OCI-LY3 (cell line): Measurements from ENCODE around the gene EEF1B2.
"Not testable (repeated sequence)": the region's sequence is repeated elsewhere in the genome, so short reads cannot be mapped to it uniquely, and the experiment has no call there.

ENCODE experiments used
- H2AFZ ChIP-seq: fragments of 200-600, 300-600 bp; shearing (Covaris generic); 2 replicates; pipeline ENCODE4 v1.6.0; 2014; ENCODE audit warnings: antibody characterized with exemption, low read depth, low read length
- H3K27ac ChIP-seq: fragments of 200-600, 300-600 bp; sonication (generic); 2 replicates; pipeline ENCODE4 v1.5.1; 2014; ENCODE audit warnings: mild to moderate bottlenecking, low read length, moderate library complexity, mixed read lengths
- H3K27me3 ChIP-seq: fragments of 200-600, 300-600 bp; sonication (generic); 2 replicates; pipeline ENCODE4 v1.6.1; 2014; ENCODE audit warnings: low read depth, low read length, mixed read lengths
- H3K36me3 ChIP-seq: fragments of 200-600, 300-600 bp; sonication (generic); replicated peaks from 2 replicates; pipeline ENCODE3; 2014; ENCODE audit warnings: low read depth, low read length, mixed read lengths
- H3K4me1 ChIP-seq: fragments of 300-600, 200-600 bp; sonication (generic); 2 replicates; pipeline ENCODE4 v1.6.1; 2014; ENCODE audit warnings: low read length, mixed read lengths
- H3K4me2 ChIP-seq: fragments of 200-600, 300-600 bp; sonication (generic); 2 replicates; pipeline ENCODE4 v1.6.1; 2014; ENCODE audit warnings: low read length, mixed read lengths
- H3K4me3 ChIP-seq: fragments of 300-600, 200-600 bp; sonication (generic); 2 replicates; pipeline ENCODE4 v1.5.1; 2014; ENCODE audit warnings: antibody characterized with exemption, mild to moderate bottlenecking, low read length, moderate library complexity
- H3K79me2 ChIP-seq: fragments of 300-600, 200-600 bp; shearing (Covaris generic); 2 replicates; pipeline ENCODE4 v1.6.1; 2014; ENCODE audit warnings: mild to moderate bottlenecking, low read length, mixed read lengths
- H3K9ac ChIP-seq: fragments of 300-600, 200-600 bp; shearing (Covaris generic); 2 replicates; pipeline ENCODE4 v1.6.0; 2014; ENCODE audit warnings: mild to moderate bottlenecking, low read length, moderate library complexity
- H3K9me3 ChIP-seq: fragments of 200-600, 300-600 bp; shearing (Covaris generic); 2 replicates; pipeline ENCODE4 v1.6.1; 2014; ENCODE audit warnings: low read length, mixed read lengths; ENCODE audit not compliant: insufficient read depth
- H4K20me1 ChIP-seq: fragments of 200-600, 300-600 bp; sonication (generic); 2 replicates; pipeline ENCODE4 v1.6.1; 2016; ENCODE audit warnings: low read length, mixed read lengths; ENCODE audit not compliant: insufficient read depth
- CTCF ChIP-seq: fragments of 200-600, 300-600 bp; sonication (generic); IDR thresholded peaks from 2 replicates; pipeline ENCODE4 v1.5.1; 2014; ENCODE audit warnings: antibody characterized with exemption, low read length, low read depth
- EZH2phosphoT487 ChIP-seq: fragments of 200-600 bp; shearing (Covaris generic); IDR thresholded peaks from 2 replicates; pipeline ENCODE4 v1.6.1; 2018; ENCODE audit warnings: antibody characterized with exemption, mixed run types, low read depth

The EEF1B2 gene

GRCh38 chr2:206116278-206116677, 43.4 kb upstream of the EEF1B2 start:
- H3K27ac ChIP-seq = no peak overlapping the region
- no peaks in the 10 kb centered on the region for H3K9me3 ChIP-seq
- no peak overlapping the region for H3K4me3 ChIP-seq
- H3K9ac ChIP-seq = no peak overlapping the region
- no peak overlapping the region for H3K4me2 ChIP-seq
- H3K4me1 ChIP-seq = no peaks in the 10 kb centered on the region
- H4K20me1 ChIP-seq = no peaks in the 10 kb centered on the region
- peaks cover 11% of the 10 kb centered on the region for H3K36me3 ChIP-seq
- no peaks in the 10 kb centered on the region for H3K27me3 ChIP-seq
- TF ChIP-seq EZH2phosphoT487 (no peak), CTCF (no peak)
- no peak overlapping the region for H2AFZ ChIP-seq
- no peaks in the 10 kb centered on the region for H3K79me2 ChIP-seq

GRCh38 chr2:206122569-206122968, 37.1 kb upstream of the EEF1B2 start:
- not testable (repeated sequence) for H3K27me3 ChIP-seq, H3K4me1 ChIP-seq, H3K4me2 ChIP-seq, H3K4me3 ChIP-seq, H3K79me2 ChIP-seq, H4K20me1 ChIP-seq, H2AFZ ChIP-seq, H3K9me3 ChIP-seq, H3K9ac ChIP-seq, H3K27ac ChIP-seq
- peaks cover 26% of the 10 kb centered on the region for H3K36me3 ChIP-seq

DNA sequence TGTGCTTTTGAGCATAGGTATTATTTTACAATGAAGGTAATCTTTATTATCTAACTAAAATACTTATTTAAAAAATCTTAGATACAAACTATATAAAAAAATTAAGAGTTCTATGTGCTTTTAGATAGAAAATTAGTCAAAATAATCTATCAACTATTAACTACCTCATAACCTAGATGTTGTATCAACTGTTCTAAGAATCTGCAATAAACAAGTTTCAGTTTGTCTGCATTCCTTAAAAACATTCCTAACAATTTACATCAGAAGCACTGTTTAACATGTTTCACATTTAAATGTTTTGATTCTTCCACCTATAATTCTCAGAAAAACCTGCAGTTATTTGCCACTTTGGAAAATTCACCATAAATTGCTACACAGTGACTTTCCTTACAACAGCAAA, 33.8 kb upstream of the EEF1B2 start:
- Histone ChIP-seq H3K9ac (no peak overlapping the region), H3K27ac (no peak overlapping the region), H3K4me3 (no peak overlapping the region), H3K27me3 (no peaks in the 10 kb centered on the region), H4K20me1 (no peaks in the 10 kb centered on the region), H3K79me2 (no peaks in the 10 kb centered on the region), H3K9me3 (no peaks in the 10 kb centered on the region), H3K36me3 (peaks cover 27% of the 10 kb centered on the region), H2AFZ (no peak overlapping the region), H3K4me2 (no peak overlapping the region), H3K4me1 (no peaks in the 10 kb centered on the region)
- no peak for TF ChIP-seq EZH2phosphoT487
- TF ChIP-seq CTCF = no peak

- Histone ChIP-seq H4K20me1 (no peaks in the 10 kb centered on the region), H3K4me3 (no peak overlapping the region), H3K9ac (no peak overlapping the region), H3K4me2 (no peak overlapping the region), H3K27ac (no peak overlapping the region), H3K27me3 (no peaks in the 10 kb centered on the region), H3K4me1 (no peaks in the 10 kb centered on the region), H3K79me2 (no peaks in the 10 kb centered on the region), H3K36me3 (peaks cover 25% of the 10 kb centered on the region), H2AFZ (no peak overlapping the region), H3K9me3 (no peaks in the 10 kb centered on the region)
- TF ChIP-seq EZH2phosphoT487 = no peak
- peak; percentile 9; the same call in 1 of the 2 replicates for TF ChIP-seq CTCF
These were observed 32.0 kb upstream of the EEF1B2 start for GRCh38 chr2:206127656-206128055.

DNA sequence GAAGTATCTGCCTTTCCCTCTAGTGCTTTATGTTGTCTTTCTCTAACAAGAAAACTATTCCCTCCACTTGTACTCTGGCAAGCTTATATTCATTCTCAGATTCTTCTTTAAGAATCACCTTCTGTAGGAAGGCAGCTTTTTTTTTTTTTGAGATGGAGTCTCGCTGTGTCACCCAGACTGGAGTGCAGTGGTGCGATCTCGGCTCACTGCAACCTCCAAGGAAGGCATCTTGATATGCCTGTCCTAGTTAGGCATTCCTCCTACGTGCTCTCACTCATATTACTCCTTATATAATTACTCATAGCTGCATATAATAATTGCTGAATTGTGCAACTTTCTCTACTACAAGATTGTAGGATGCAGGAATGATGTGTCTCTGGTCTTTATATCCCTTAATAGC, 16.2 kb upstream of the EEF1B2 start:
- Histone ChIP-seq H2AFZ (no peak overlapping the region), H3K9ac (no peak overlapping the region), H3K4me3 (no peak overlapping the region), H3K9me3 (no peaks in the 10 kb centered on the region), H3K36me3 (peaks cover 36% of the 10 kb centered on the region), H3K27me3 (no peaks in the 10 kb centered on the region), H3K4me1 (no peaks in the 10 kb centered on the region), H3K27ac (no peak overlapping the region), H3K4me2 (no peak overlapping the region), H3K79me2 (no peaks in the 10 kb centered on the region), H4K20me1 (no peaks in the 10 kb centered on the region)
- TF ChIP-seq EZH2phosphoT487 = no peak
- TF ChIP-seq CTCF = no peak
